ENCODE measurements around the gene SDF4. TPM values are rescaled to one million over a fixed set of nuclear protein-coding genes. Genes with fewer than 3 reads are reported as not detected.

SDF4 gene
- total RNA-seq, 1 experiment from 2014 or later: 139 TPM

GRCh38 chr1:1247341-1247913 is 15.6 kb upstream of the SDF4 start:
- Histone ChIP-seq H3K27ac (no peak overlapping the region), H3K4me3 (no peak overlapping the region), H3K36me3 (ENCODE audit: low read depth) (no peaks in the 10 kb centered on the region), H3K9me2 (ENCODE audit: insufficient read depth) (no peaks in the 10 kb centered on the region), H3K79me2 (ENCODE audit: low read depth) (no peaks in the 10 kb centered on the region), H3K4me1 (replicated peaks; ENCODE audit: insufficient read depth) (no peaks in the 10 kb centered on the region), H3K4me2 (no peak overlapping the region), H2AFZ (no peak overlapping the region), H3F3A (ENCODE audit: insufficient read depth, low read depth) (peaks cover 12% of the 10 kb centered on the region; the same call in 1 of the 2 replicates), H4K20me1 (ENCODE audit: insufficient read depth) (no peaks in the 10 kb centered on the region), H3K27me3 (ENCODE audit: insufficient read depth, low read depth) (no peaks in the 10 kb centered on the region), H3K9me3 (ENCODE audit: insufficient read depth, low read depth) (no peaks in the 10 kb centered on the region)
- TF ChIP-seq EZH2 (IDR thresholded peaks at IDR 0.05; ENCODE audit: low read depth): no peak
- no peak for TF ChIP-seq CTCF (conservative IDR thresholded peaks at IDR 0.05)
- no TSS peak for BruUV-seq (replicated peaks)
- intact Hi-C loops (cut with micrococcal nuclease; ENCODE audit: unreplicated experiment): no loop called here
- POLR2A ChIA-PET (ENCODE audit: unreplicated experiment): no interaction called here
- CTCF ChIA-PET: no interaction called here
- DNase-seq: no peak

- no peak within 1 kb of the TSS for H2AFZ ChIP-seq
- H3K9me3 ChIP-seq (ENCODE audit: insufficient read depth, low read depth): no peaks in the 10 kb centered on the region
- no peaks in the 10 kb centered on the region for H3K36me3 ChIP-seq (ENCODE audit: low read depth)
- H3K9me2 ChIP-seq (ENCODE audit: insufficient read depth): no peaks in the 10 kb centered on the region
- H3K4me2 ChIP-seq: no peak within 1 kb of the TSS
- ChIA-PET CTCF (no interaction called here), POLR2A (ENCODE audit: unreplicated experiment) (no interaction called here)
- no TSS peak for BruUV-seq (replicated peaks)
- no peaks in the 10 kb centered on the region for H4K20me1 ChIP-seq (ENCODE audit: insufficient read depth)
- intact Hi-C loops (cut with micrococcal nuclease; ENCODE audit: unreplicated experiment): no loop called here
- H3K79me2 ChIP-seq (ENCODE audit: low read depth): no peaks in the 10 kb centered on the region
- H3F3A ChIP-seq (ENCODE audit: insufficient read depth, low read depth): peaks cover 8% of the 10 kb centered on the region; the same call in 1 of the 2 replicates
- no peak within 1 kb of the TSS for H3K4me3 ChIP-seq
- no peaks in the 10 kb centered on the region for H3K4me1 ChIP-seq (replicated peaks; ENCODE audit: insufficient read depth)
- no peak for DNase-seq
- H3K27me3 ChIP-seq (ENCODE audit: insufficient read depth, low read depth): no peaks in the 10 kb centered on the region
- no peak within 1 kb of the TSS for H3K27ac ChIP-seq
- no peak for TF ChIP-seq CTCF (conservative IDR thresholded peaks at IDR 0.05)
- no peak for TF ChIP-seq EZH2 (IDR thresholded peaks at IDR 0.05; ENCODE audit: low read depth)
Observed at GRCh38 chr1:1246577-1247340, 15.0 kb upstream of the SDF4 start, which contains the start of gene C1QTNF12. Gene C1QTNF12, minus strand, starts transcription at chr1:1246722. Its CDS starts 32 bp downstream, at chr1:1246690.

GRCh38 chr1:1245817-1246576 is 14.2 kb upstream of the SDF4 start:
- no TSS peak for BruUV-seq (replicated peaks)
- H4K20me1 ChIP-seq (ENCODE audit: insufficient read depth): no peaks in the 10 kb centered on the region
- DNase-seq: no peak
- H3K27me3 ChIP-seq (ENCODE audit: insufficient read depth, low read depth): no peaks in the 10 kb centered on the region
- no peak overlapping the region for H3K4me3 ChIP-seq
- no peaks in the 10 kb centered on the region for H3K9me2 ChIP-seq (ENCODE audit: insufficient read depth)
- no peak overlapping the region for H3K4me2 ChIP-seq
- TF ChIP-seq EZH2 (IDR thresholded peaks at IDR 0.05; ENCODE audit: low read depth) (no peak), CTCF (conservative IDR thresholded peaks at IDR 0.05) (no peak)
- no peaks in the 10 kb centered on the region for H3K36me3 ChIP-seq (ENCODE audit: low read depth)
- H3K79me2 ChIP-seq (ENCODE audit: low read depth): no peaks in the 10 kb centered on the region
- H3K9me3 ChIP-seq (ENCODE audit: insufficient read depth, low read depth): no peaks in the 10 kb centered on the region
- ChIA-PET CTCF (no interaction called here), POLR2A (ENCODE audit: unreplicated experiment) (no interaction called here)
- peaks cover 6% of the 10 kb centered on the region; the same call in 1 of the 2 replicates for H3F3A ChIP-seq (ENCODE audit: insufficient read depth, low read depth)
- H2AFZ ChIP-seq: no peak overlapping the region
- intact Hi-C loops (cut with micrococcal nuclease; ENCODE audit: unreplicated experiment): no loop called here
- H3K27ac ChIP-seq: no peak overlapping the region
- no peaks in the 10 kb centered on the region for H3K4me1 ChIP-seq (replicated peaks; ENCODE audit: insufficient read depth)
